BJ (cell line): ENCODE data around the gene C19orf53. TPM values are rescaled to one million over a fixed set of nuclear protein-coding genes. Genes with fewer than 3 reads are reported as not detected.
A peak's percentile ranks its signal among the peaks of the same experiment; 100 is the strongest.

Source experiments
- CTCF ChIA-PET: fragments of 350-600 bp; formaldehyde crosslinking; extraction: SDS; loops from one replicate; lab custom pipeline; 2021; ENCODE audit warnings: antibody characterized with exemption, inconsistent platforms; lab: Yijun Ruan, JAX
- POLR2A ChIA-PET: fragments of 300-600 bp; sonication (Branson Sonifier 250); formaldehyde crosslinking; extraction: SDS; loops from one replicate; lab custom pipeline; 2021; ENCODE audit warnings: antibody characterized with exemption; lab: Charles Lee
- DNase-seq: peaks from one replicate; pipeline ENCODE4 v3.0.0-alpha.2; 2011; ENCODE audit warnings: low read depth
- H3K27me3 ChIP-seq: 2 replicates; pipeline ENCODE4 v1.6.0; 2011; ENCODE audit warnings: low read length; ENCODE audit not compliant: control insufficient read depth, insufficient read depth
- H3K36me3 ChIP-seq: 2 replicates; pipeline ENCODE4 v1.5.1; 2011; ENCODE audit warnings: low read length; ENCODE audit not compliant: control insufficient read depth, insufficient read depth
- H3K4me3 ChIP-seq: 2 replicates; pipeline ENCODE4 v1.5.1; 2011; ENCODE audit warnings: low read depth, mild to moderate bottlenecking, control low read depth, low read length
- CTCF ChIP-seq: IDR thresholded peaks from 2 replicates; pipeline ENCODE4 v1.5.1; 2011; ENCODE audit warnings: low read depth, mild to moderate bottlenecking, control low read depth, inconsistent platforms, low read length, moderate library complexity; ENCODE audit not compliant: insufficient read depth
- polyA plus RNA-seq: library from polyadenylated mRNA; depleted of rRNA; stranded (reverse); fragments of >200 nt; gene quantifications from 2 replicates; pipeline ENCODE4 v1.2.3, GENCODE V29; 2011; rRNA removed
- small RNA-seq: library from RNA; depleted of rRNA; stranded (forward); fragments of <200 nt; gene quantifications from one replicate; pipeline ENCODE3, GENCODE V24; 2012; ENCODE audit warnings: low replicate concordance, low read depth; ENCODE audit not compliant: insufficient read length

C19orf53 gene
- polyA plus RNA-seq, 1 experiment: 276 TPM

- no peak for TF ChIP-seq CTCF
- Histone ChIP-seq H3K27me3 (no peaks in the 10 kb centered on the region), H3K36me3 (peaks cover 30% of the 10 kb centered on the region), H3K4me3 (no peak overlapping the region)
- CTCF ChIA-PET: interaction anchor here (1.3 to 4.3 kb wide), 3 partner anchors 8 to 39 kb away, joined by 3 to 25 read pairs (median 4); no protein-coding TSS in a partner anchor
- DNase-seq: no peak
- POLR2A ChIA-PET: no interaction called here
These were observed 50.4 kb downstream of the C19orf53 start for GRCh38 chr19:13824703-13825102.

- H3K4me3 ChIP-seq: no peak overlapping the region
- peaks cover 39% of the 10 kb centered on the region for H3K36me3 ChIP-seq
- ChIA-PET CTCF (interaction anchor here (1.2 to 4.3 kb wide), 2 partner anchors 37 to 38 kb away, joined by 3 to 25 read pairs; no protein-coding TSS in a partner anchor), POLR2A (no interaction called here)
- no peaks in the 10 kb centered on the region for H3K27me3 ChIP-seq
- DNase-seq: no peak
- TF ChIP-seq CTCF: peak; percentile 6; the same call in 1 of the 2 replicates
These were observed 51.5 kb downstream of the C19orf53 start for GRCh38 chr19:13825489-13826441.

GRCh38 chr19:13826652-13827235, 52.5 kb downstream of the C19orf53 start:
- no peak for DNase-seq
- no peak for TF ChIP-seq CTCF
- peaks cover 38% of the 10 kb centered on the region for H3K36me3 ChIP-seq
- CTCF ChIA-PET: interaction anchor here (1.2 to 4.3 kb wide), 2 partner anchors 33 to 37 kb away, joined by 3 to 25 read pairs; no protein-coding TSS in a partner anchor
- no peak overlapping the region for H3K4me3 ChIP-seq
- POLR2A ChIA-PET: no interaction called here
- H3K27me3 ChIP-seq: no peaks in the 10 kb centered on the region

GRCh38 chr19:13827656-13828055, 53.4 kb downstream of the C19orf53 start:
- ChIA-PET POLR2A (no interaction called here), CTCF (interaction anchor here (1.2 to 4.3 kb wide), 2 partner anchors 34 to 36 kb away, joined by 3 to 25 read pairs; no protein-coding TSS in a partner anchor)
- TF ChIP-seq CTCF: no peak
- Histone ChIP-seq H3K4me3 (no peak overlapping the region), H3K27me3 (no peaks in the 10 kb centered on the region), H3K36me3 (peaks cover 38% of the 10 kb centered on the region)
- no peak for DNase-seq

Small RNA genes lying within 50 kb of the gene (small RNA-seq; reads per million reads assigned to genes)
- gene RN7SL619P: not detected

Other genes starting within 250 kb of the C19orf53 start
- 28.4 and 42.1 TPM in 2 replicates for gene MRI1, start 9.9 kb upstream of the C19orf53 start, polyA plus RNA-seq
- gene ZSWIM4, start 21.0 kb downstream of the C19orf53 start, polyA plus RNA-seq: 4.0 and 5.7 TPM in 2 replicates
- 0.20 and 0.55 TPM in 2 replicates for gene NANOS3, start 102.7 kb downstream of the C19orf53 start, polyA plus RNA-seq
- 0.38 and 0.94 TPM in 2 replicates for gene BRME1, start 131.7 kb downstream of the C19orf53 start, polyA plus RNA-seq
- gene CC2D1A, start 131.7 kb downstream of the C19orf53 start, polyA plus RNA-seq: 8.0 and 13.1 TPM in 2 replicates
- gene PODNL1, start 164.0 kb downstream of the C19orf53 start, polyA plus RNA-seq: 12.5 and 18.6 TPM in 2 replicates
- gene DCAF15, start 178.1 kb downstream of the C19orf53 start, polyA plus RNA-seq: 11.0 and 20.0 TPM in 2 replicates
- gene RFX1, start 231.9 kb downstream of the C19orf53 start, polyA plus RNA-seq: 0.37 and 0.78 TPM in 2 replicates